BE2C (cell line): ENCODE data around the gene MPPED1.

Experiments
- DNase-seq: peaks from one replicate; pipeline ENCODE4 v3.0.0-alpha.2; 2020
- H3K27me3 ChIP-seq: fragments of 250-450 bp; sonication (Bioruptor Pico); 2 replicates; pipeline ENCODE4 v1.5.1; 2020; ENCODE audit warnings: mild to moderate bottlenecking
- H3K36me3 ChIP-seq: fragments of 250-450 bp; sonication (Bioruptor Pico); 2 replicates; pipeline ENCODE4 v1.5.1; 2020; ENCODE audit warnings: mild to moderate bottlenecking
- H3K4me1 ChIP-seq: fragments of 250-450 bp; sonication (Bioruptor Pico); 2 replicates; pipeline ENCODE4 v1.5.1; 2020
- H3K4me3 ChIP-seq: 2 replicates; pipeline ENCODE4 v1.5.1; 2011; ENCODE audit warnings: low read depth, low read length
- H3K9me3 ChIP-seq: fragments of 250-450 bp; sonication (Bioruptor Pico); 2 replicates; pipeline ENCODE4 v1.5.1; 2020
- TF ChIP-seq, protein P1 (sequence below): IDR thresholded peaks from 2 replicates; pipeline ENCODE4 v1.5.1; 2012; ENCODE audit warnings: mild to moderate bottlenecking, low read depth, low read length

Gene MPPED1

GRCh38 chr22:43546186-43546585 lies 134.4 kb downstream of the MPPED1 start:
- DNase-seq = no peak
- Histone ChIP-seq H3K4me1 (no peaks in the 10 kb centered on the region), H3K9me3 (no peaks in the 10 kb centered on the region), H3K4me3 (no peak overlapping the region), H3K36me3 (no peaks in the 10 kb centered on the region), H3K27me3 (no peaks in the 10 kb centered on the region)
- TF ChIP-seq, protein P1, sequence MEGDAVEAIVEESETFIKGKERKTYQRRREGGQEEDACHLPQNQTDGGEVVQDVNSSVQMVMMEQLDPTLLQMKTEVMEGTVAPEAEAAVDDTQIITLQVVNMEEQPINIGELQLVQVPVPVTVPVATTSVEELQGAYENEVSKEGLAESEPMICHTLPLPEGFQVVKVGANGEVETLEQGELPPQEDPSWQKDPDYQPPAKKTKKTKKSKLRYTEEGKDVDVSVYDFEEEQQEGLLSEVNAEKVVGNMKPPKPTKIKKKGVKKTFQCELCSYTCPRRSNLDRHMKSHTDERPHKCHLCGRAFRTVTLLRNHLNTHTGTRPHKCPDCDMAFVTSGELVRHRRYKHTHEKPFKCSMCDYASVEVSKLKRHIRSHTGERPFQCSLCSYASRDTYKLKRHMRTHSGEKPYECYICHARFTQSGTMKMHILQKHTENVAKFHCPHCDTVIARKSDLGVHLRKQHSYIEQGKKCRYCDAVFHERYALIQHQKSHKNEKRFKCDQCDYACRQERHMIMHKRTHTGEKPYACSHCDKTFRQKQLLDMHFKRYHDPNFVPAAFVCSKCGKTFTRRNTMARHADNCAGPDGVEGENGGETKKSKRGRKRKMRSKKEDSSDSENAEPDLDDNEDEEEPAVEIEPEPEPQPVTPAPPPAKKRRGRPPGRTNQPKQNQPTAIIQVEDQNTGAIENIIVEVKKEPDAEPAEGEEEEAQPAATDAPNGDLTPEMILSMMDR = no peak

DNA sequence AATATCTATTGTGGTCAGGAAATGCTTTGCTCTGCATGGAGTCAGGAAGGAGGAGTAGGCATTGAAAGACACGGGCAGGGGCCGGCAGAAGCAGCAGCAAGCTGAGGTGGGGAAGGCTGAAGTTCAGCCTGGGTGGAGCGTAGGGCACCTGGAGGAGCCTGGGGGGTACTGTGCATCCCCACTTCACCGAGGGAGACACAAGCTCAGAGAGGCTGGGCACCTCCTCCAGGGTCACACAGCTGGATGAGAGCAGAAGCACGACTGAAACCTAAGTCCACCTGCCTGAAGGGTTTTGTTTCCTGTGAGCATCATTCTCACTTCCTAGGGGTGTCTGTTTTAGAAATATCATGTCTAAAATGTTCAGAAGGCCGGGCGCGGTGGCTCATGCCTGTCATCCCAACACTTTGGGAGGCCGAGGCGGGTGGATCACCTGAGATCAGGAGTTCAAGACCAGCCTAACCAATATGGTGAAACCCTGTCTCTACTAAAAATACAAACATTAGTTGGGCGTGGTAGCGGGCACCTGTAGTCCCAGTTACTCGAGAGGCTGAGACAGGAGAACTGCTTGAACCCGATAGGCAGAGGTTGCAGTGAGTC lies 138.3 kb downstream of the MPPED1 start:
- Histone ChIP-seq H3K27me3 (no peaks in the 10 kb centered on the region), H3K9me3 (no peaks in the 10 kb centered on the region), H3K36me3 (no peaks in the 10 kb centered on the region), H3K4me1 (no peaks in the 10 kb centered on the region), H3K4me3 (no peak overlapping the region)
- TF ChIP-seq, protein P1 = no peak
- no peak for DNase-seq

- no peak for DNase-seq
- Histone ChIP-seq H3K36me3 (no peaks in the 10 kb centered on the region), H3K4me1 (no peaks in the 10 kb centered on the region), H3K4me3 (no peak overlapping the region), H3K9me3 (no peaks in the 10 kb centered on the region), H3K27me3 (no peaks in the 10 kb centered on the region)
- TF ChIP-seq, protein P1 = no peak
Measured at GRCh38 chr22:43550672-43551071, 138.9 kb downstream of the MPPED1 start.

- Histone ChIP-seq H3K36me3 (no peaks in the 10 kb centered on the region), H3K9me3 (no peaks in the 10 kb centered on the region; the same call in 1 of the 2 replicates), H3K27me3 (no peaks in the 10 kb centered on the region), H3K4me3 (no peak overlapping the region), H3K4me1 (no peaks in the 10 kb centered on the region)
- TF ChIP-seq, protein P1 = no peak
- DNase-seq = no peak
Measured at GRCh38 chr22:43553451-43554258, 141.8 kb downstream of the MPPED1 start.

DNA sequence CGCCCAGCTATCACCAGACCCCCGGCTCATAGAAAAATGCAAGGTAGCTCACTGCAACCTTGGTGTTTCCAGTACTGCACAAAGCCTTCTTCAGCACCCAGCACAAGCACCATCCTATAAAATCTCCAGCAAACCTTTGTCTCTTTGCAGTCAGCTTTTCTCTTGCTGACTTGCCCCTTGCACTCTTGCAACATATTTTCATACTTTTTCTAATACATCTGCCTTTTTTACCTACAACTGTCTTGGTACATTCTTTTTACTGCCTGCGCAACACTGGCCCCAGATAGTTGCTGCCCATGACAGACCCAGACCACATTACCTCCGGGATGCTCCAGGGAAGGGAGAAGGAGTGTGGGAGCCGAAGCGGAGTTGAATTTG lies 142.4 kb downstream of the MPPED1 start:
- H3K27me3 ChIP-seq = no peaks in the 10 kb centered on the region
- H3K36me3 ChIP-seq = no peaks in the 10 kb centered on the region
- H3K4me1 ChIP-seq = no peaks in the 10 kb centered on the region
- DNase-seq = no peak
- H3K9me3 ChIP-seq = no peaks in the 10 kb centered on the region; the same call in 1 of the 2 replicates
- no peak overlapping the region for H3K4me3 ChIP-seq
- TF ChIP-seq, protein P1 = no peak
